ENCODE results near the gene FAIM2.

- TF ChIP-seq NFIC (IDR thresholded peaks at IDR 0.05) (no peak), C11orf30 (IDR thresholded peaks at IDR 0.05; ENCODE audit: low read depth) (no peak), ESRRB (CRISPR knock-in tag; IDR thresholded peaks at IDR 0.05; ENCODE audit: borderline replicate concordance) (no peak), NEUROD1 (IDR thresholded peaks at IDR 0.05; ENCODE audit: borderline replicate concordance, low read depth, low read length, partially characterized antibody) (no peak), CTCF (IDR thresholded peaks at IDR 0.05 in 2 of 3, conservative IDR thresholded peaks at IDR 0.05 in 1 of 3; ENCODE audit: insufficient read depth in 2 of 3, low read depth in 1 of 3, low read length in 3 of 3) (no peak), POLR2AphosphoS5 (IDR thresholded peaks at IDR 0.05; ENCODE audit: control insufficient read depth, insufficient read depth, low read depth, low read length) (no peak), ZNF274 (IDR thresholded peaks at IDR 0.05; ENCODE audit: borderline replicate concordance, low read depth, low read length) (no peak), ZNF707 (CRISPR knock-in tag; conservative IDR thresholded peaks at IDR 0.05) (no peak), MNT (conservative IDR thresholded peaks at IDR 0.05) (no peak), E2F8 (IDR thresholded peaks at IDR 0.05; ENCODE audit: low read depth, partially characterized antibody) (no peak)
Measured at GRCh38 chr12:49939707-49940106, 36.0 kb upstream of the FAIM2 start.
